ENCODE results near the gene FRAS1. TPM values are rescaled to one million over a fixed set of nuclear protein-coding genes. Genes with fewer than 3 reads are reported as not detected.
"Not testable (repeated sequence)": the region's sequence is repeated elsewhere in the genome, so short reads cannot be mapped to it uniquely, and the experiment has no call there.

FRAS1 gene
- total RNA-seq, 2 donors from 2014 or later = not detected

DNA sequence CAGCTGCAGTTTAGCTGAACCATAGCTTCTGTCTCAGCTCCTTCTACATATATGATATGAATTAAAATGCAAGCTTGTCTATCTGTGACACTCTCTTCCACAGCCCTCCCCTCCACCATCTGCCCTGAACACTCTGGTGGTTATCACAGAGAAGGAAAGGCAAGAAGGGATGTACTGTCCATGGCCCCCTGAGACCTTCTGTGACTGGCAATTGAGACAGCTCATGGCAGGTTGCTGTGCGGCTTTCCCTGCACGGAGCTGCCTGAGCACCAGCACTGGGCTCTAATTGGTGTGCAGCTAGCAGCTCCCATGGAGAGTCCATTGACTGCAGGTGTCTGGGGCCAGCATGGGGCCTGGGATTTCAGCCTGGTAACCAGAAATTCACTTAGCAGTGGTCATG is 384.6 kb downstream of the FRAS1 start:
- no peaks in the 10 kb centered on the region for H3K9me3 Mint-ChIP-seq

DNA sequence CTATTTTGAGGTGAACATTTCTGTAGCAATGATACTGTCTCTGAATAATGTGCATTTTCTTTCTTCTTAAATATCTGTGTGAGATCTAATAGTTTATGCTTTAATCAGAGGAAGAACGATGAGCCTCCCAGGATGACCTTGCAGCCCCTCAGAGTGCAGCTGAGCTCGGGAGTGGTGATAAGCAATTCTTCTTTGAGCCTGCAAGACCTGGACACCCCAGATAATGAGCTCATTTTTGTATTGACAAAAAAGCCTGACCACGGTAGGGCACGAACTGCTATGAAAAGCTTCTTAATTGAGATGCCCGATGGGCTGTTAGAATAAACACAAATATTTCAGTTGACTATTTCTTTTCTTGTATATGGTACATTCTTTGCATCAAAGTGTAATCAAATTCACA is 389.5 kb downstream of the FRAS1 start:
- no peaks in the 10 kb centered on the region for H3K9me3 Mint-ChIP-seq
- peaks cover 7% of the 10 kb centered on the region for H3K27me3 Mint-ChIP-seq
- H3K4me1 Mint-ChIP-seq = no peaks in the 10 kb centered on the region
- no peak overlapping the region for H3K27ac Mint-ChIP-seq
- H3K36me3 Mint-ChIP-seq (ENCODE audit: low read depth) = no peaks in the 10 kb centered on the region
- H3K4me3 Mint-ChIP-seq = no peak overlapping the region
- ATAC-seq (replicated peaks) = no peak

More for the DNA sequence above, 384.6 kb downstream of the FRAS1 start:
- Mint-ChIP-seq H3K4me1 (no peaks in the 10 kb centered on the region), H3K27ac (no peak overlapping the region), H3K27me3 (no peaks in the 10 kb centered on the region), H3K4me3 (no peak overlapping the region), H3K36me3 (ENCODE audit: low read depth) (no peaks in the 10 kb centered on the region)
- ATAC-seq (replicated peaks) = no peak

DNA sequence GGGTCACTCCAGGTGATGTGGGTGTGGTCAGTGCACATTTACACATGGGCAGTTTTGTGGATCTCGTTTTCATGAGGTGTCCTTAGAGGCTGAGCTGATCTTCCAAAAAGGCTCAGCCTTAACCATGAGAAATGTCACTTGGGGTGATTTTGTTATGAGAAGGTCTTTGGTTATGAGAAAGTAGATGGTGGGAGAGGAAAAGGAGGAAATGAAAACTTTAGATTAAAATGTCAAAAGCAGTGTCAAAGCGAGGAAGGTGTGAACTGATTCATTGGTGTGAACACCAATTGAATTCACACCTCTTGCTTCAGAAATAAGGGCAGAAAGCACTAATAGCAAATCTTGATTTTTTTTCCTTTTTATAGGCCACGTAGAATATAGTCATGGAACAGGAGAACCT is 394.3 kb downstream of the FRAS1 start:
- no peaks in the 10 kb centered on the region for H3K4me1 Mint-ChIP-seq
- no peak for ATAC-seq (replicated peaks)
- H3K4me3 Mint-ChIP-seq = no peak overlapping the region
- no peaks in the 10 kb centered on the region for H3K9me3 Mint-ChIP-seq
- H3K36me3 Mint-ChIP-seq (ENCODE audit: low read depth) = no peaks in the 10 kb centered on the region
- H3K27ac Mint-ChIP-seq = no peak overlapping the region
- peaks cover 21% of the 10 kb centered on the region for H3K27me3 Mint-ChIP-seq

GRCh38 chr4:78454016-78454415 is 396.9 kb downstream of the FRAS1 start:
- ATAC-seq (replicated peaks) = no peak
- no peak overlapping the region for H3K27ac Mint-ChIP-seq
- H3K9me3 Mint-ChIP-seq = no peaks in the 10 kb centered on the region
- peaks cover 25% of the 10 kb centered on the region for H3K27me3 Mint-ChIP-seq
- no peaks in the 10 kb centered on the region for H3K36me3 Mint-ChIP-seq (ENCODE audit: low read depth)
- no peak overlapping the region for H3K4me3 Mint-ChIP-seq
- H3K4me1 Mint-ChIP-seq = no peaks in the 10 kb centered on the region

DNA sequence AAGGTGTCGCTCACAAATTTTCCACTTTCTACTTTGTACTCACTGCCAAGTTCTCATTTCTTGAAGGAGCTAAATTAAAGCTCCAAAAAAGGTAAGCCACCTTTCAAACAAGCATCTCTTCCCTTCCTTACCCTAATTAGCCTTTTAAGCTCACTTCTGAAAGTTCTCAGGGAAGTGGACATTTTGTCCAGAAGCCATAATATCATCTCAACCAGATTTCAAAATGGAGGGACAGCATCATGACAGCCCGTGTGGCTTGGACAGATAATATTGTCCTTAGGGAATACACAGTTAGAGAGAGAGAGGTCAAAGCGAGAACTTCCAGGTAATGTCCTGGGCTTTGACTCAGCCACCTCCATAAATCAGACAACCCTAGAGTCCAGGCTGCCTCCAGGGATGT is 400.6 kb downstream of the FRAS1 start:
- H3K27me3 Mint-ChIP-seq = peaks cover 23% of the 10 kb centered on the region
- H3K27ac Mint-ChIP-seq = no peak overlapping the region
- H3K4me3 Mint-ChIP-seq = no peak overlapping the region
- H3K4me1 Mint-ChIP-seq = no peaks in the 10 kb centered on the region
- no peaks in the 10 kb centered on the region for H3K36me3 Mint-ChIP-seq (ENCODE audit: low read depth)
- no peak for ATAC-seq (replicated peaks)
- no peaks in the 10 kb centered on the region for H3K9me3 Mint-ChIP-seq

- no peak overlapping the region for H3K4me3 Mint-ChIP-seq
- H3K9me3 Mint-ChIP-seq = no peaks in the 10 kb centered on the region
- H3K4me1 Mint-ChIP-seq = no peaks in the 10 kb centered on the region
- H3K27ac Mint-ChIP-seq = no peak overlapping the region
- H3K27me3 Mint-ChIP-seq = peaks cover 10% of the 10 kb centered on the region
- no peak for ATAC-seq (replicated peaks)
- no peaks in the 10 kb centered on the region for H3K36me3 Mint-ChIP-seq (ENCODE audit: low read depth)
Measured at GRCh38 chr4:78459327-78459726, 402.2 kb downstream of the FRAS1 start.

DNA sequence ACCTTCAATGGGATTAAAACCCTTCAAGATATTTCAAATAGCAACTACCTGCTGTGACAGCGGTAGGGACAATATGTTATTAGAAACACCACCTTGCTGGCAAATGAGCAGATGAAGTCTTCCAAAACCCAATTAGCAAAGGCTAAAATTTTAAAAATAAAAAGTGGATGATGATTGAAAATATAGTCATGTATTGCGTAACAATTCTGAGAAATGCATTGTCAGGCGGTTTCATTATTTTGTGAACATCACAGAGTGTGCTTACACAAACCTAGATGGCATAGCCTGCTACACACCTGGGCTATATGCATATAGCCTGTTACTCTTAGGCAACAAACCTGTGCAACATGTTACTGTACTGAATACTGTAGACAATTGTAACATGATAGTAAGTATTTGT is 403.2 kb downstream of the FRAS1 start:
- Mint-ChIP-seq H3K27me3 (peaks cover 9% of the 10 kb centered on the region), H3K9me3 (no peaks in the 10 kb centered on the region), H3K36me3 (ENCODE audit: low read depth) (no peaks in the 10 kb centered on the region), H3K4me3 (no peak overlapping the region), H3K4me1 (no peaks in the 10 kb centered on the region), H3K27ac (no peak overlapping the region)
- no peak for ATAC-seq (replicated peaks)

- Mint-ChIP-seq H3K27me3 (peaks cover under 1% of the 10 kb centered on the region), H3K4me1 (no peaks in the 10 kb centered on the region), H3K4me3 (no peak overlapping the region), H3K36me3 (ENCODE audit: low read depth) (no peaks in the 10 kb centered on the region), H3K9me3 (no peaks in the 10 kb centered on the region), H3K27ac (no peak overlapping the region)
- ATAC-seq (replicated peaks) = no peak
Measured at GRCh38 chr4:78464265-78464664, 407.1 kb downstream of the FRAS1 start.

GRCh38 chr4:78467223-78467622 is 410.1 kb downstream of the FRAS1 start:
- H3K36me3 Mint-ChIP-seq (ENCODE audit: low read depth); H3K4me1 Mint-ChIP-seq; H3K27me3 Mint-ChIP-seq; H3K27ac Mint-ChIP-seq; ATAC-seq (replicated peaks); H3K9me3 Mint-ChIP-seq; H3K4me3 Mint-ChIP-seq: not testable (repeated sequence)

- no peak for ATAC-seq (replicated peaks)
- no peak overlapping the region for H3K4me3 Mint-ChIP-seq
Measured at GRCh38 chr4:78468272-78468671, 411.1 kb downstream of the FRAS1 start.

DNA sequence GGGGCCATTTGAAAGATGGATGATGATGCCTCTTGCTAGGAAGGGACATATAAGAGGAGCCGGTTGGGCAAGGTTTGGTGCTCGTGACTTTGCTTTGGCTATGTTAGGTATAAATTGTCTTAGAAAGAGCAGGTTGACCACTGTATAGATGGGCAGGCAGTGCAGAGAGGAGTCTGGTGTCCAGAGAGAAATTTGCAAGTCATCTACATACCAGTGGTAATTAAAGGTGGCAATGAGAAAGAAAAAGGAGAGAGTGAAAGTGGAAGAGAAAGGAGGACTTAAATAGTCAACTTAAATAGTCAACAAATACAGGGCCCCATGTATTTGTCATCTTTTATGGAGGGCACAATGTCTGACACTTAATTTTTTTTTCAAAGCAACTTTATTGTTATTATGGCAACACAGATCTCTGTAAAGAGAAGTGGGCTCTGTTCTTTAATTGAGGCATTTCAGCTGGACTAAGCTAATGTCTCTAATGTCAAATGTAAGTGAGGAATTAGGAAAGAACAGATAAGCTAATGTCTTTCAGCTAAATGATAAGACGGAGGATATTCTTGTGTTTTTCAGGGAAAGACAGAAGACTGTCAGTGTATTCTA is 419.1 kb downstream of the FRAS1 start:
- Mint-ChIP-seq H3K36me3 (ENCODE audit: low read depth) (no peaks in the 10 kb centered on the region), H3K27me3 (peaks cover 3% of the 10 kb centered on the region), H3K4me1 (no peaks in the 10 kb centered on the region), H3K9me3 (no peaks in the 10 kb centered on the region), H3K27ac (no peak overlapping the region), H3K4me3 (no peak overlapping the region)
- no peak for ATAC-seq (replicated peaks)

More at GRCh38 chr4:78468272-78468671, 411.1 kb downstream of the FRAS1 start:
- Mint-ChIP-seq H3K9me3 (no peaks in the 10 kb centered on the region), H3K27me3 (no peaks in the 10 kb centered on the region), H3K27ac (no peak overlapping the region), H3K4me1 (no peaks in the 10 kb centered on the region), H3K36me3 (ENCODE audit: low read depth) (no peaks in the 10 kb centered on the region)

- ATAC-seq (replicated peaks) = no peak
- Mint-ChIP-seq H3K9me3 (no peaks in the 10 kb centered on the region), H3K4me3 (no peak overlapping the region), H3K4me1 (no peaks in the 10 kb centered on the region), H3K27ac (no peak overlapping the region), H3K36me3 (ENCODE audit: low read depth) (no peaks in the 10 kb centered on the region), H3K27me3 (peaks cover 3% of the 10 kb centered on the region)
Measured at GRCh38 chr4:78477276-78477675, 420.2 kb downstream of the FRAS1 start.

GRCh38 chr4:78478523-78478922 is 421.4 kb downstream of the FRAS1 start:
- no peak overlapping the region for H3K4me3 Mint-ChIP-seq
- no peaks in the 10 kb centered on the region for H3K4me1 Mint-ChIP-seq
- H3K36me3 Mint-ChIP-seq (ENCODE audit: low read depth) = no peaks in the 10 kb centered on the region
- no peak overlapping the region for H3K27ac Mint-ChIP-seq
- no peaks in the 10 kb centered on the region for H3K9me3 Mint-ChIP-seq
- no peak for ATAC-seq (replicated peaks)
- peaks cover 10% of the 10 kb centered on the region for H3K27me3 Mint-ChIP-seq

DNA sequence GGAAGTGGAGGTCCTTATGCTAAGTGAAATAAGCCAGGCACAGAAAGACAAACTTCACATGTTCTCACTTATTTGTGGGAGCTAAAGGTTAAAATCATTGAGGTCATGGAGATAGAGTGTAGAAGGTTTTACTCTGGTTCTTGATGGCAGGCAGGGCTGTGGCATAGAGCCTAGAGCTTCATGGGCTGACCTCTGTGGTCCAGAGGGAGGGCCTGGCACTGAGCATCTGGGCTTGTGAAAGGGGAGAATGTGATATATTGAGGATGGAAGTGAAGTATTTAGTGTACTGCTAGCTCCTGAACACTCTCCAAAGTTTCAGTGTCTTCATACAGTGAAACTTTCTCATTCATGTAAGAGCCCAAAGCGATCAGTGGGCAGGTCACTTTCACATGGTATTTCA is 423.2 kb downstream of the FRAS1 start:
- ATAC-seq (replicated peaks) = no peak
- Mint-ChIP-seq H3K27me3 (peaks cover 13% of the 10 kb centered on the region), H3K9me3 (no peaks in the 10 kb centered on the region), H3K4me3 (no peak overlapping the region), H3K27ac (no peak overlapping the region), H3K4me1 (no peaks in the 10 kb centered on the region), H3K36me3 (ENCODE audit: low read depth) (no peaks in the 10 kb centered on the region)

DNA sequence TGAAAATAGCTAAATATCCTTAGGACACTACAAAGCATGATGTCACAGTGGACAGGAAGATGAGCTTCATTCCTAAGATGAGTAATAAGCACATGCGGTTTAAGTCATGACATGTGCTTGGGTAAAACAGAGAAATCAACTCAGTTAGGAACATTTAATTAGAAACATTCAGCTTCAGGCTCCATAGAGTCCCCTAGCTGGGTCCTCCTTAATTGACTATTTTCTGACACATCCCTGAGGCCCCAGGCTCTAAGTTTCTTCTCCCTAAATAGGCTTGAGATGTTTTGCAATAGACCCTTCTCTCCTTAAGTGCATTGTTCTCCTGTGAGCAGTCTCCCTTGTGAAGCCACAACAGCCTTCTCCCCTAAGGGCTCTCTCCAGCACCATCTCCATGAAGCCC is 424.1 kb downstream of the FRAS1 start:
- H3K9me3 Mint-ChIP-seq = no peaks in the 10 kb centered on the region
- no peak for ATAC-seq (replicated peaks)
- no peaks in the 10 kb centered on the region for H3K36me3 Mint-ChIP-seq (ENCODE audit: low read depth)
- H3K27me3 Mint-ChIP-seq = peaks cover 18% of the 10 kb centered on the region
- no peak overlapping the region for H3K27ac Mint-ChIP-seq
- no peaks in the 10 kb centered on the region for H3K4me1 Mint-ChIP-seq
- H3K4me3 Mint-ChIP-seq = no peak overlapping the region

DNA sequence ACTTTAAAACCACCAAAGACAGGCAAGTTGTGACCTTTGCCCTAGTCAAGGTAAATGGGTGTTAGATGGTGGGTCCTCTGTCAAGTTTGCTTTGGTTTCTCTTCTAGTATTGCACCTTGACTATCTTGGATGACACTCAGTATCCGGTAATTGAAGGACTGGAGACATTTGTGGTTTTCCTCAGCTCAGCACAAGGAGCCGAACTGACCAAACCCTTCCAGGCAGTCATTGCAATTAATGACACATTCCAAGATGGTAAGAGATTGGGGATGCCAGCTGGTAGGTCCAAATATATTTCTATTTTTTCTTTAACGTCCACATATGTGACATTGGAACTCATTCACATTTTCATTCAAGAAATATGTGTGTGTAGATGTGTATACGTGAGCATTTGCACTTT is 425.2 kb downstream of the FRAS1 start:
- no peak for ATAC-seq (replicated peaks)
- no peak overlapping the region for H3K4me3 Mint-ChIP-seq
- H3K27me3 Mint-ChIP-seq = peaks cover 18% of the 10 kb centered on the region
- no peaks in the 10 kb centered on the region for H3K9me3 Mint-ChIP-seq
- no peaks in the 10 kb centered on the region for H3K4me1 Mint-ChIP-seq
- no peaks in the 10 kb centered on the region for H3K36me3 Mint-ChIP-seq (ENCODE audit: low read depth)
- no peak overlapping the region for H3K27ac Mint-ChIP-seq

All from activated T-helper 17 cell treated with anti-CD3 and anti-CD28 coated beads, Interleukin-2, amount 50 U/mL, for 72 hours (primary cell).